SK-N-SH treated with all-trans-retinoic acid at 6 μM for 48 hours (cell line): ENCODE data around the gene BCKDHA.

Experiments
- CREB5 ChIP-seq: fragments of 250-450 bp; sonication (Bioruptor Pico); IDR thresholded peaks from 2 replicates; pipeline ENCODE4 v1.5.1; 2020; ENCODE audit warnings: low read depth, mild to moderate bottlenecking, moderate library complexity
- PPARA ChIP-seq: fragments of 250-450 bp; sonication (Bioruptor Pico); IDR thresholded peaks from 2 replicates; pipeline ENCODE4 v1.5.0; 2020; ENCODE audit warnings: mild to moderate bottlenecking, borderline replicate concordance
- RARB ChIP-seq: fragments of 250-450 bp; sonication (Bioruptor Pico); IDR thresholded peaks from 2 replicates; pipeline ENCODE4 v1.8.0; 2021; ENCODE audit warnings: mild to moderate bottlenecking, moderate library complexity

GRCh38 chr19:41415154-41415571 is 17.5 kb downstream of the BCKDHA start:
- TF ChIP-seq RARB (CRISPR knock-in tag) (no peak), CREB5 (CRISPR knock-in tag) (no peak), PPARA (CRISPR knock-in tag) (no peak)
